KOPT-K1 (cell line): ENCODE results near the gene PNMA8C.

ENCODE experiments used
- H3K27ac ChIP-seq: fragments of 200-600 bp; sonication (generic); 2 replicates; pipeline ENCODE4 v1.5.1; 2016; ENCODE audit warnings: antibody characterized with exemption, mild to moderate bottlenecking, low read depth, low read length; ENCODE audit not compliant: poor library complexity, severe bottlenecking
- H3K36me3 ChIP-seq: fragments of 200-600 bp; sonication (generic); 2 replicates; pipeline ENCODE4 v1.5.1; 2017; ENCODE audit warnings: antibody characterized with exemption, mild to moderate bottlenecking, low read length, moderate library complexity; ENCODE audit not compliant: insufficient read depth
- H3K9me3 ChIP-seq: fragments of 200-600 bp; sonication (generic); 2 replicates; pipeline ENCODE4 v1.5.1; 2017; ENCODE audit warnings: antibody characterized with exemption, low read length, mild to moderate bottlenecking; ENCODE audit not compliant: insufficient read depth, poor library complexity, severe bottlenecking

The PNMA8C gene

GRCh38 chr19:46391296-46392251, 37.2 kb downstream of the PNMA8C start:
- H3K9me3 ChIP-seq: no peaks in the 10 kb centered on the region
- H3K36me3 ChIP-seq: peaks cover 71% of the 10 kb centered on the region
- no peak overlapping the region for H3K27ac ChIP-seq

- Histone ChIP-seq H3K36me3 (peaks cover 76% of the 10 kb centered on the region), H3K27ac (no peak overlapping the region), H3K9me3 (no peaks in the 10 kb centered on the region)
Observed at GRCh38 chr19:46390866-46391265, 37.9 kb downstream of the PNMA8C start.

GRCh38 chr19:46390121-46390858, 38.4 kb downstream of the PNMA8C start:
- Histone ChIP-seq H3K27ac (no peak overlapping the region), H3K36me3 (peaks cover 81% of the 10 kb centered on the region), H3K9me3 (no peaks in the 10 kb centered on the region)

GRCh38 chr19:46388311-46389095, 40.2 kb downstream of the PNMA8C start:
- Histone ChIP-seq H3K36me3 (peaks cover 98% of the 10 kb centered on the region), H3K27ac (no peak overlapping the region), H3K9me3 (no peaks in the 10 kb centered on the region)

- no peak overlapping the region for H3K27ac ChIP-seq
- H3K36me3 ChIP-seq: peaks cover 98% of the 10 kb centered on the region
- no peaks in the 10 kb centered on the region for H3K9me3 ChIP-seq
Observed at GRCh38 chr19:46387713-46388130, 41.0 kb downstream of the PNMA8C start.

GRCh38 chr19:46386996-46387712, 41.6 kb downstream of the PNMA8C start:
- Histone ChIP-seq H3K27ac (no peak overlapping the region), H3K9me3 (no peaks in the 10 kb centered on the region), H3K36me3 (peaks cover 98% of the 10 kb centered on the region)

GRCh38 chr19:46386151-46386550, 42.6 kb downstream of the PNMA8C start:
- H3K36me3 ChIP-seq: peaks cover 98% of the 10 kb centered on the region
- H3K27ac ChIP-seq: no peak overlapping the region
- H3K9me3 ChIP-seq: no peaks in the 10 kb centered on the region

- Histone ChIP-seq H3K27ac (no peak overlapping the region), H3K9me3 (no peaks in the 10 kb centered on the region), H3K36me3 (peaks cover 98% of the 10 kb centered on the region)
Observed at GRCh38 chr19:46385636-46386035, 43.1 kb downstream of the PNMA8C start.

- H3K36me3 ChIP-seq: peaks cover 98% of the 10 kb centered on the region
- no peaks in the 10 kb centered on the region for H3K9me3 ChIP-seq
- no peak overlapping the region for H3K27ac ChIP-seq
Observed at GRCh38 chr19:46384396-46384795, 44.3 kb downstream of the PNMA8C start.

- H3K27ac ChIP-seq: no peak overlapping the region
- peaks cover 98% of the 10 kb centered on the region for H3K36me3 ChIP-seq
- no peaks in the 10 kb centered on the region for H3K9me3 ChIP-seq
Observed at GRCh38 chr19:46383846-46384245, 44.9 kb downstream of the PNMA8C start.

GRCh38 chr19:46383171-46383815, 45.4 kb downstream of the PNMA8C start:
- no peak overlapping the region for H3K27ac ChIP-seq
- peaks cover 98% of the 10 kb centered on the region for H3K36me3 ChIP-seq
- no peaks in the 10 kb centered on the region for H3K9me3 ChIP-seq

GRCh38 chr19:46381756-46382345, 46.9 kb downstream of the PNMA8C start:
- no peak overlapping the region for H3K27ac ChIP-seq
- H3K36me3 ChIP-seq: peaks cover 98% of the 10 kb centered on the region
- H3K9me3 ChIP-seq: no peaks in the 10 kb centered on the region

- no peaks in the 10 kb centered on the region for H3K9me3 ChIP-seq
- no peak overlapping the region for H3K27ac ChIP-seq
- H3K36me3 ChIP-seq: peaks cover 100% of the 10 kb centered on the region
Observed at GRCh38 chr19:46381346-46381745, 47.4 kb downstream of the PNMA8C start.

- peaks cover 100% of the 10 kb centered on the region for H3K36me3 ChIP-seq
- H3K9me3 ChIP-seq: no peaks in the 10 kb centered on the region
- H3K27ac ChIP-seq: no peak overlapping the region
Observed at GRCh38 chr19:46380690-46381089, 48.0 kb downstream of the PNMA8C start.
